Adrenal gland (tissue), 12 donors: ENCODE results near the gene ITPRIPL1. TPM values are rescaled to one million over a fixed set of nuclear protein-coding genes. Genes with fewer than 3 reads are reported as not detected.

ENCODE experiments used
- DNase-seq, 7 donors: peaks; one replicate each; pipeline ENCODE4 v3.0.0-alpha.2; 2019 to 2020
- H3K27ac ChIP-seq, 5 donors: fragments of 200-600 bp; sonication (generic) in 4 of 5; 1 replicate in 3 of 5; 2 replicates in 2 of 5; pipeline versions ENCODE4 v1.5.1 to v1.8.0; 2016 to 2020; ENCODE audit warnings: mild to moderate bottlenecking in 1 of 5
- H3K27me3 ChIP-seq: fragments of 200-600 bp; 2 replicates; pipeline ENCODE4 v1.8.0; 2021
- H3K36me3 ChIP-seq, 2 donors: fragments of 200-600 bp; replicated peaks in 1 of 2; 1 replicate in 1 of 2; 2 replicates in 1 of 2; pipeline versions ENCODE4 v1.5.1 to v1.8.0; 2018 to 2022
- H3K4me1 ChIP-seq, 2 donors: fragments of 200-600 bp; replicated peaks in 1 of 2; 1 replicate in 1 of 2; 2 replicates in 1 of 2; pipeline versions ENCODE4 v1.5.1 to v1.8.0; 2018 to 2021
- H3K4me3 ChIP-seq, 4 donors: fragments of 200-600 bp; sonication (generic) in 3 of 4; one replicate each; pipeline ENCODE4 v1.5.1; 2016 to 2018
- H3K9me3 ChIP-seq, 3 donors: fragments of 200-600 bp; sonication (generic) in 1 of 3; replicated peaks in 1 of 3; 1 replicate in 2 of 3; 2 replicates in 1 of 3; pipeline versions ENCODE4 v1.5.1 to v1.8.0; 2016 to 2021
- POLR2A ChIP-seq, 2 donors: fragments of 450-650 bp; IDR thresholded peaks; one replicate each; pipeline ENCODE4 v1.6.1; 2017; ENCODE audit warnings: antibody characterized with exemption in 2 of 2, mild to moderate bottlenecking in 2 of 2, moderate library complexity in 1 of 2
- WGBS, 4 donors: extraction: QIAGEN DNeasy Blood & Tissue Kit in 2 of 4; methylation state at CpG; one replicate each; pipeline versions ENCODE4 v1.1.5 to v1.1.7; 2013 to 2017; 5-methylcytosine and 5-hydroxymethylcytosine counted together
- intact Hi-C, 2 donors: fragments of 100-400 bp; cut with DNase I; formaldehyde crosslinking; loops; one replicate each; pipeline versions ENCODE4 v1.14.1 to v1.15.0; 2022 to 2023
- polyA plus RNA-seq, 3 donors: library from polyadenylated mRNA; stranded (reverse); fragments of 200-250 nt in 2 of 3; fragments of 350-450 nt in 1 of 3; fragmentation: Illumina TruSeq in 1 of 3; extraction: RNeasy Lipid Tissue Mini Kit (QIAGEN cat#74804) in 1 of 3; gene quantifications; one replicate each; pipeline ENCODE4 v1.2.3, GENCODE V29; 2013 to 2014
- total RNA-seq, 9 donors: library from RNA; depleted of rRNA in 4 of 9; stranded (reverse); fragments of >200 nt in 4 of 9; fragments of 120-200 nt in 1 of 9; fragmentation: NEBNext Ultra II Directional in 1 of 9; extraction: Animal tissue kit (Norgen Biotek cat#: 25700) in 1 of 9; gene quantifications; one replicate each; pipeline versions ENCODE4 v1.1.0 to v1.2.4, GENCODE V29; 2013 to 2023
- TF ChIP-seq, protein P1 (sequence below), 6 experiments: fragments of 450-650 bp in 4 of 6; fragments of 200-600 bp in 2 of 6; sonication (generic) in 1 of 6; IDR thresholded peaks; 1 replicate in 5 of 6; 2 replicates in 1 of 6; pipeline versions ENCODE4 v1.5.1 to v1.8.0; 2016 to 2021; ENCODE audit warnings: antibody characterized with exemption in 6 of 6, mild to moderate bottlenecking in 2 of 6, moderate library complexity in 1 of 6
- donor health status: healthy with polysubstance abuse.
- donor health status: Bipolar disorder and iron deficiency.
- donor health status: DM: yes; HTN: yes; CAD: no.
- donor health status: DM: no; HTN: no; CAD: no.
- donor health status: DM: no; HTN: no; CAD: no.
- donor health status: DM: yes; HTN: yes; CAD: no.

Gene ITPRIPL1
- total and polyA plus RNA-seq, 12 donors, result 0.32 to 3.8 (median 0.81) TPM; not detected in 1

DNA sequence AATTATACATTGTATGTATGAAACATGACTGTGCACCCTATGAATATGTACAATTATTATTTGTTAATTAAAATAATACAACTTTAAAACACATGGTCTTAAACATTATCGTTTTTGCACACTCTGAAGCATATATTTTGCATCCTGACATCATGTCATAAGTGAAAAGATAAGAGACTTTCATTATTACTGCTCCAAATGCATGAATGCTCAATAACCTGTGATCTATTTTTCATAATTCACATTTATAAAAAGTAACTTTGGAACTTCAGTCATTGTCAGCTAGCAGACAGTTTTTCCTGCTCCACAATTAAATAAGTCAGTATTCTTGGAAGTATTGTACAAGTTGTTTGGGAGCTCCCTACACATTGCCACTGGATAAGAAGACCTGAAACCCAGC lies 1.3 kb upstream of the ITPRIPL1 start:
- TF ChIP-seq, protein P1, sequence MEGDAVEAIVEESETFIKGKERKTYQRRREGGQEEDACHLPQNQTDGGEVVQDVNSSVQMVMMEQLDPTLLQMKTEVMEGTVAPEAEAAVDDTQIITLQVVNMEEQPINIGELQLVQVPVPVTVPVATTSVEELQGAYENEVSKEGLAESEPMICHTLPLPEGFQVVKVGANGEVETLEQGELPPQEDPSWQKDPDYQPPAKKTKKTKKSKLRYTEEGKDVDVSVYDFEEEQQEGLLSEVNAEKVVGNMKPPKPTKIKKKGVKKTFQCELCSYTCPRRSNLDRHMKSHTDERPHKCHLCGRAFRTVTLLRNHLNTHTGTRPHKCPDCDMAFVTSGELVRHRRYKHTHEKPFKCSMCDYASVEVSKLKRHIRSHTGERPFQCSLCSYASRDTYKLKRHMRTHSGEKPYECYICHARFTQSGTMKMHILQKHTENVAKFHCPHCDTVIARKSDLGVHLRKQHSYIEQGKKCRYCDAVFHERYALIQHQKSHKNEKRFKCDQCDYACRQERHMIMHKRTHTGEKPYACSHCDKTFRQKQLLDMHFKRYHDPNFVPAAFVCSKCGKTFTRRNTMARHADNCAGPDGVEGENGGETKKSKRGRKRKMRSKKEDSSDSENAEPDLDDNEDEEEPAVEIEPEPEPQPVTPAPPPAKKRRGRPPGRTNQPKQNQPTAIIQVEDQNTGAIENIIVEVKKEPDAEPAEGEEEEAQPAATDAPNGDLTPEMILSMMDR (IDR thresholded peaks at IDR 0.05), result no peak
- no peak for TF ChIP-seq POLR2A (IDR thresholded peaks at IDR 0.05)
- Histone ChIP-seq H3K27me3 (peaks cover 18% of the 10 kb centered on the region), H3K9me3 (no peaks in the 10 kb centered on the region), H3K36me3 (no peaks in the 10 kb centered on the region), H3K4me1 (peaks cover 10 to 22% of the 10 kb centered on the region in 2 donors), H3K27ac (no peak overlapping the region), H3K4me3 (no peak overlapping the region)
- no peak for DNase-seq
- intact Hi-C loops, result no loop called here
- WGBS, 4 donors, result 81 to 94% (median 84%) methylated on average over 1 of the region's 1 CpG

DNA sequence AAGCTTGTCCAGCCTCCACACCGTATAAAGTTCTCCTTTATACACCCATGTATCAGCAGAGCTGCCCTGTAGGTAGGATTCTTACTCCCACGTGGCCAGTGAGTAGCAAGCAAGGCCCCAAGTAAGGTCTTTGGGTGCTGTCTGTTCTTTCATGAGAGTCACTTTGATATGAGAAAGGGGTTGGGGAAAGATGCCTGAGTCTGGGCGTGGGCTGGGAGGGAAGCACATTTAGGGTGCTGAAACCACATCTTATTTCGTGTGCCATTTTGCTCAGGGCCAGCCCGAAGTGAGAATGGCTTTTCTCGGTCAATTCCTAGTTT lies 436 bp upstream of the ITPRIPL1 start:
- Histone ChIP-seq H3K4me3 (peak overlapping the region in 1 of 4 donors; percentile 43), H3K9me3 (no peaks in the 10 kb centered on the region), H3K4me1 (peaks cover 10 to 22% of the 10 kb centered on the region in 2 donors), H3K27me3 (peaks cover 15% of the 10 kb centered on the region), H3K36me3 (no peaks in the 10 kb centered on the region), H3K27ac (no peak overlapping the region)
- 44 to 65% (median 46%) methylated on average over 4 to 6 of the region's 6 CpGs for WGBS, 4 donors
- TF ChIP-seq, protein P1 (IDR thresholded peaks at IDR 0.05), result no peak
- no peak for TF ChIP-seq POLR2A (IDR thresholded peaks at IDR 0.05)
- intact Hi-C loops, result no loop called here
- no peak for DNase-seq

DNA sequence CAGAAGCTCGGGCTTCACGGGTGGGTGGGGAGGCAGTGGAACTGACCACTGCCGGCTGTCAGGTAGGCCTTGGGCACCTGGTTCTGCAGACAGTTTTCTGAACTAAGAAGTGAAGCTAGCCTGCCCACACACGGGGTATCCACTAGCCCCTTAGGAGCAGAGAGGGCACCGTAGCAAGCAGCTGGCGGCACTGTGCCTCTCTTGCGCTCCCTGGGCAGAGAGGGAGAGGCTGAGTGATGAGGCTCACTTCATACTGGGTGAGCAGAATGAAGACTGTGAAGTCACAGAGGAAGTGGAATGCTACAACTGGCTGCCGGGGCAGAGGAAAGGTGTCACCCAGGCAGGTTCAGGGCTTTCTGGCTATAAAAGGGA lies 753 bp downstream of the ITPRIPL1 start:
- Histone ChIP-seq H3K4me3 (no peak overlapping the region), H3K36me3 (no peaks in the 10 kb centered on the region), H3K27me3 (peaks cover 9% of the 10 kb centered on the region), H3K27ac (no peak overlapping the region), H3K4me1 (peaks cover 10 to 21% of the 10 kb centered on the region in 2 donors), H3K9me3 (no peaks in the 10 kb centered on the region)
- 45 to 67% (median 57%) methylated on average over 8 of the region's 8 CpGs; no CpG with 5 or more reads in 1 of the 4 donors for WGBS, 4 donors
- TF ChIP-seq, protein P1 (IDR thresholded peaks at IDR 0.05), result no peak
- no peak for TF ChIP-seq POLR2A (IDR thresholded peaks at IDR 0.05)
- intact Hi-C loops, result no loop called here
- no peak for DNase-seq

DNA sequence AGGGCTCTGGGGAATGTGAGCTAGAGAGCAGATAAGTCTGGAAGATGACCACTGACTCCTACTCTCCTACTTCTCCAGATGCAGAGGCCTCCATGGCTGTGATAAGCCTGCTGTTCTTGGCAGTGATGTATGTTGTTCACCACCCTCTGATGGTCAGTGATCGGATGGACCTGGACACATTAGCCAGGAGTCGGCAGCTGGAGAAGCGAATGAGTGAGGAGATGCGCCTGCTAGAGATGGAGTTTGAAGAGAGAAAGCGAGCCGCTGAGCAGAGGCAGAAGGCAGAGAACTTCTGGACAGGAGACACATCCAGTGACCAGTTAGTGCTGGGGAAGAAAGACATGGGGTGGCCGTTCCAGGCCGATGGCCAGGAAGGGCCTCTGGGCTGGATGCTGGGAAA lies 1.4 kb downstream of the ITPRIPL1 start:
- H3K27ac ChIP-seq, result no peak overlapping the region
- peaks cover 9% of the 10 kb centered on the region for H3K27me3 ChIP-seq
- no peak overlapping the region for H3K4me3 ChIP-seq
- DNase-seq, result no peak
- WGBS, 4 donors, result 95 to 99% (median 97%) methylated on average over 8 of the region's 8 CpGs
- no peaks in the 10 kb centered on the region for H3K9me3 ChIP-seq
- H3K36me3 ChIP-seq, result no peaks in the 10 kb centered on the region
- TF ChIP-seq, protein P1 (IDR thresholded peaks at IDR 0.05), result no peak
- no peak for TF ChIP-seq POLR2A (IDR thresholded peaks at IDR 0.05)
- peaks cover 4 to 16% of the 10 kb centered on the region in 2 donors for H3K4me1 ChIP-seq
- intact Hi-C loops, result no loop called here
